AG04450 (cell line): ENCODE measurements around the gene ARHGAP35. TPM values are rescaled to one million over a fixed set of nuclear protein-coding genes. Genes with fewer than 3 reads are reported as not detected.
"Not testable (repeated sequence)": the region's sequence is repeated elsewhere in the genome, so short reads cannot be mapped to it uniquely, and the experiment has no call there.

ENCODE experiments used
- CTCF ChIA-PET: fragments of 300-600, 350-600 bp; formaldehyde crosslinking; extraction: SDS; loops from one replicate; lab custom pipeline; 2022; ENCODE audit warnings: antibody characterized with exemption, inconsistent platforms; lab: Charles Lee
- POLR2A ChIA-PET: fragments of 350-600 bp; formaldehyde crosslinking; extraction: SDS; loops from one replicate; lab custom pipeline; 2021; ENCODE audit warnings: antibody characterized with exemption, inconsistent platforms; lab: Yijun Ruan, JAX
- DNase-seq: peaks from one replicate; pipeline ENCODE4 v3.0.0-alpha.2; 2011; ENCODE audit warnings: low read depth, low spot score
- H3K27ac ChIP-seq: one replicate; pipeline ENCODE4 v1.5.1; 2012; ENCODE audit warnings: low read depth, low read length, control low read depth
- H3K27me3 ChIP-seq: one replicate; pipeline ENCODE4 v1.6.0; 2012; ENCODE audit warnings: low read length; ENCODE audit not compliant: control insufficient read depth, insufficient read depth
- H3K4me3 ChIP-seq: 2 replicates; pipeline ENCODE4 v1.5.1; 2011; ENCODE audit warnings: mild to moderate bottlenecking, low read depth, low read length, control low read depth
- H3K9me3 ChIP-seq: 2 replicates; pipeline ENCODE4 v1.5.1; 2012; ENCODE audit warnings: low read length; ENCODE audit not compliant: control insufficient read depth, insufficient read depth
- polyA plus RNA-seq: library from polyadenylated mRNA; depleted of rRNA; stranded (reverse); fragments of >200 nt; gene quantifications from 2 replicates; pipeline ENCODE4 v1.2.3, GENCODE V29; 2011
- TF ChIP-seq, protein P1 (sequence below): IDR thresholded peaks from 2 replicates; pipeline ENCODE4 v1.5.1; 2011; ENCODE audit warnings: low read depth, low read length, control low read depth, inconsistent platforms

Gene ARHGAP35
- polyA plus RNA-seq, 1 experiment = 28.7 TPM

- POLR2A ChIA-PET = no interaction called here
- CTCF ChIA-PET = no interaction called here
- DNase-seq = no peak
- no peak overlapping the region for H3K27ac ChIP-seq
- no peak overlapping the region for H3K4me3 ChIP-seq
- no peaks in the 10 kb centered on the region for H3K27me3 ChIP-seq
- no peaks in the 10 kb centered on the region for H3K9me3 ChIP-seq
- TF ChIP-seq, protein P1, sequence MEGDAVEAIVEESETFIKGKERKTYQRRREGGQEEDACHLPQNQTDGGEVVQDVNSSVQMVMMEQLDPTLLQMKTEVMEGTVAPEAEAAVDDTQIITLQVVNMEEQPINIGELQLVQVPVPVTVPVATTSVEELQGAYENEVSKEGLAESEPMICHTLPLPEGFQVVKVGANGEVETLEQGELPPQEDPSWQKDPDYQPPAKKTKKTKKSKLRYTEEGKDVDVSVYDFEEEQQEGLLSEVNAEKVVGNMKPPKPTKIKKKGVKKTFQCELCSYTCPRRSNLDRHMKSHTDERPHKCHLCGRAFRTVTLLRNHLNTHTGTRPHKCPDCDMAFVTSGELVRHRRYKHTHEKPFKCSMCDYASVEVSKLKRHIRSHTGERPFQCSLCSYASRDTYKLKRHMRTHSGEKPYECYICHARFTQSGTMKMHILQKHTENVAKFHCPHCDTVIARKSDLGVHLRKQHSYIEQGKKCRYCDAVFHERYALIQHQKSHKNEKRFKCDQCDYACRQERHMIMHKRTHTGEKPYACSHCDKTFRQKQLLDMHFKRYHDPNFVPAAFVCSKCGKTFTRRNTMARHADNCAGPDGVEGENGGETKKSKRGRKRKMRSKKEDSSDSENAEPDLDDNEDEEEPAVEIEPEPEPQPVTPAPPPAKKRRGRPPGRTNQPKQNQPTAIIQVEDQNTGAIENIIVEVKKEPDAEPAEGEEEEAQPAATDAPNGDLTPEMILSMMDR = no peak
Measured at GRCh38 chr19:46882034-46882433, 21.2 kb downstream of the ARHGAP35 start.

GRCh38 chr19:46882751-46883150 lies 22.0 kb downstream of the ARHGAP35 start:
- CTCF ChIA-PET = interaction anchor here (1.2 kb wide), 1 partner anchor 108 kb away, joined by 3 read pairs; no protein-coding TSS in a partner anchor
- POLR2A ChIA-PET = not testable (repeated sequence)

GRCh38 chr19:46885411-46885810 lies 24.6 kb downstream of the ARHGAP35 start:
- DNase-seq = no peak
- Histone ChIP-seq H3K27me3 (no peaks in the 10 kb centered on the region), H3K27ac (no peak overlapping the region), H3K4me3 (no peak overlapping the region), H3K9me3 (no peaks in the 10 kb centered on the region)
- POLR2A ChIA-PET = no interaction called here
- CTCF ChIA-PET = interaction anchor here (1.0 to 1.6 kb wide), 2 partner anchors 106 to 128 kb away, joined by 4 to 5 read pairs; no protein-coding TSS in a partner anchor
- TF ChIP-seq, protein P1 = no peak

More at GRCh38 chr19:46882751-46883150, 22.0 kb downstream of the ARHGAP35 start:
- not testable (repeated sequence) for H3K27me3 ChIP-seq, H3K27ac ChIP-seq, H3K9me3 ChIP-seq, H3K4me3 ChIP-seq, DNase-seq

- Histone ChIP-seq H3K27me3 (no peaks in the 10 kb centered on the region), H3K9me3 (no peaks in the 10 kb centered on the region), H3K27ac (no peak overlapping the region), H3K4me3 (no peak overlapping the region)
- CTCF ChIA-PET = interaction anchor here (1.0 kb wide), 1 partner anchor 127 kb away, joined by 5 read pairs; no protein-coding TSS in a partner anchor
- POLR2A ChIA-PET = interaction anchor here (0.5 to 0.7 kb wide), 3 partner anchors 286 to 707 kb away, joined by 3 to 6 read pairs (median 4); no protein-coding TSS in a partner anchor
- TF ChIP-seq, protein P1 = no peak
- no peak for DNase-seq
Measured at GRCh38 chr19:46886546-46887239, 25.9 kb downstream of the ARHGAP35 start.

- TF ChIP-seq, protein P1 = no peak
- DNase-seq = no peak
- Histone ChIP-seq H3K4me3 (no peak overlapping the region), H3K27ac (no peak overlapping the region), H3K9me3 (no peaks in the 10 kb centered on the region), H3K27me3 (no peaks in the 10 kb centered on the region)
- POLR2A ChIA-PET = no interaction called here
- CTCF ChIA-PET = interaction anchor here (1.0 to 1.4 kb wide), 2 partner anchors 47 to 129 kb away, joined by 3 to 12 read pairs; no protein-coding TSS in a partner anchor
Measured at GRCh38 chr19:46887240-46887782, 26.5 kb downstream of the ARHGAP35 start.
